Nephron progenitor cell (in vitro differentiated cells): ENCODE results near the gene UNC93B1.

ENCODE experiments used
- DNase-seq: peaks from one replicate; pipeline ENCODE4 v3.0.0; 2021
- H3K27ac Mint-ChIP-seq: 2 replicates; pipeline ENCODE4 v1.8.0; 2021; ENCODE audit warnings: mild to moderate bottlenecking, moderate library complexity, mixed read lengths
- H3K27me3 Mint-ChIP-seq: 2 replicates; pipeline ENCODE4 v1.8.0; 2021; ENCODE audit warnings: mild to moderate bottlenecking, low read depth, mixed read lengths; ENCODE audit not compliant: poor library complexity
- H3K36me3 Mint-ChIP-seq: 2 replicates; pipeline ENCODE4 v1.8.0; 2021; ENCODE audit warnings: low read depth, mixed read lengths
- H3K4me1 Mint-ChIP-seq: 2 replicates; pipeline ENCODE4 v1.8.0; 2021; ENCODE audit warnings: mixed read lengths
- H3K4me3 Mint-ChIP-seq: 2 replicates; pipeline ENCODE4 v1.8.0; 2021; ENCODE audit warnings: mild to moderate bottlenecking, moderate library complexity, mixed read lengths
- H3K9me3 Mint-ChIP-seq: 2 replicates; pipeline ENCODE4 v1.8.0; 2021; ENCODE audit warnings: mild to moderate bottlenecking, moderate library complexity, mixed read lengths
- TF ChIP-seq, protein P1 (sequence below): fragments of 200-600 bp; sonication (generic); IDR thresholded peaks from 2 replicates; pipeline ENCODE4 v1.5.0; 2021; ENCODE audit warnings: antibody characterized with exemption

The UNC93B1 gene

DNA sequence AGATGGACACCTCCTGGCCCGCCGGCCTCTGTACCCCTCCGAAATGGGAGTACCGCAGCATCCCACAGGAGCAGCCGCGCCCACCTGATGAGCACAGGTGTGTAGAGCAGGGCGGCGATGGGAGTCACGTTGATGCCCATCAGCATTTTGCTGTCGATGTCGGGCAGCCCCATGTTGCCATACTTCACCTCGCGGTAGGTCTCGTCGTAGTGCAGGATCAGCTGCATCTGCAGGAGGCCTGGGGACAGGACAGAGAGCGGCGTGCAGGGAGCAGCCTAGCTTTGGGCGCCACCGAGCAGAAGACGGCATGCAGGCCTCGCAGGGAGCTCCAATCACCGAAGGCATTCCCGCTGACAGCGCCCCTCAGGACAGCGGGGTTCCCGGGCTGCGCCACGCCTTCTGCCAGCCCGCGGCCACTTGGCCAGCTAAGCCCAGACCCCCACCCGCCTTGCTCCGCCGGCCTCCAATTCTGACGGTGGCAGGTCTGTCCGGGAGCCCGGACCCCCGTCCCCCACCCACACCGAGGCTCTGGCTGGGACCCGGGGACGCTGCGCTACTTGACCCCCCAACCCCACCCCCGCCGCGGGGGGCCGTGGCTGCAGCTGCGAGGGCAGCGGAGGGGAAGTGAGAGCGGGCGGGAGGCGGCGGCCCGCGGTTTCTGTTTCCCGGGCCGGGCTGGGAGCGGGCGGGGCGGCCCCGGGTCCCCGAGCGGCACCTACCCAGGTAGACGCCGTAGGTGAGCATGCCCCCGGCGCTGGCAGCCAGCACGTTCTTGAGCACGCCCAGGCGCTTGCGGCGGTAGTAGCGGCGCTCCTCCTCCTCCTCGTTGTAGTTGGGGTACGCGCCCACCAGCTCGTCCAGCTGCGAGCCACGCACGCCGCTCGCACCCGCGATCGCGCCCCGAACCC lies 705 bp downstream of the UNC93B1 start:
- Mint-ChIP-seq H3K27ac (no peak overlapping the region), H3K9me3 (no peaks in the 10 kb centered on the region), H3K27me3 (peaks cover 66% of the 10 kb centered on the region), H3K36me3 (no peaks in the 10 kb centered on the region), H3K4me3 (peak overlapping the region; percentile 81), H3K4me1 (peaks cover 15% of the 10 kb centered on the region)
- peak; percentile 55 for DNase-seq
- TF ChIP-seq, protein P1, sequence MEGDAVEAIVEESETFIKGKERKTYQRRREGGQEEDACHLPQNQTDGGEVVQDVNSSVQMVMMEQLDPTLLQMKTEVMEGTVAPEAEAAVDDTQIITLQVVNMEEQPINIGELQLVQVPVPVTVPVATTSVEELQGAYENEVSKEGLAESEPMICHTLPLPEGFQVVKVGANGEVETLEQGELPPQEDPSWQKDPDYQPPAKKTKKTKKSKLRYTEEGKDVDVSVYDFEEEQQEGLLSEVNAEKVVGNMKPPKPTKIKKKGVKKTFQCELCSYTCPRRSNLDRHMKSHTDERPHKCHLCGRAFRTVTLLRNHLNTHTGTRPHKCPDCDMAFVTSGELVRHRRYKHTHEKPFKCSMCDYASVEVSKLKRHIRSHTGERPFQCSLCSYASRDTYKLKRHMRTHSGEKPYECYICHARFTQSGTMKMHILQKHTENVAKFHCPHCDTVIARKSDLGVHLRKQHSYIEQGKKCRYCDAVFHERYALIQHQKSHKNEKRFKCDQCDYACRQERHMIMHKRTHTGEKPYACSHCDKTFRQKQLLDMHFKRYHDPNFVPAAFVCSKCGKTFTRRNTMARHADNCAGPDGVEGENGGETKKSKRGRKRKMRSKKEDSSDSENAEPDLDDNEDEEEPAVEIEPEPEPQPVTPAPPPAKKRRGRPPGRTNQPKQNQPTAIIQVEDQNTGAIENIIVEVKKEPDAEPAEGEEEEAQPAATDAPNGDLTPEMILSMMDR = no peak

DNA sequence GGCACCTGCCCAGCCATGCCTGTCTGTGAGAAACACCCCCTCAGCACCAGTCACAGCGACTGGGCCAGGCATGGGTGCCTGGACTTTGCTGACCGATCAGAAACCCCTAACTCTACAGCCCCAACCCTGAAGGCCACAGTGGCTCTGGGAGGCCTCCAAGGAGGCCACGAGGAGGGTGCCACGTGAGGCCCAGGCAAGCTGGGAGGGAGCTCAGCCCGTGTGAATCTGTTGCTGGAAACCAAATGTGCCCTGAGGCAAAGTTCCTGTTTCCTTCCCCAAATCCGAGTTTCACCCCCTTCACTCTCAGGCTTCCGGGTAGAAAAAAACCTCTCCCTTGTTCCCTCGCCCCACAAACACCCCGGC lies 1.3 kb downstream of the UNC93B1 start:
- TF ChIP-seq, protein P1 = no peak
- Mint-ChIP-seq H3K4me3 (peak overlapping the region; percentile 81), H3K4me1 (peaks cover 16% of the 10 kb centered on the region), H3K9me3 (no peaks in the 10 kb centered on the region), H3K27ac (no peak overlapping the region), H3K27me3 (peaks cover 66% of the 10 kb centered on the region), H3K36me3 (no peaks in the 10 kb centered on the region)
- DNase-seq = no peak

DNA sequence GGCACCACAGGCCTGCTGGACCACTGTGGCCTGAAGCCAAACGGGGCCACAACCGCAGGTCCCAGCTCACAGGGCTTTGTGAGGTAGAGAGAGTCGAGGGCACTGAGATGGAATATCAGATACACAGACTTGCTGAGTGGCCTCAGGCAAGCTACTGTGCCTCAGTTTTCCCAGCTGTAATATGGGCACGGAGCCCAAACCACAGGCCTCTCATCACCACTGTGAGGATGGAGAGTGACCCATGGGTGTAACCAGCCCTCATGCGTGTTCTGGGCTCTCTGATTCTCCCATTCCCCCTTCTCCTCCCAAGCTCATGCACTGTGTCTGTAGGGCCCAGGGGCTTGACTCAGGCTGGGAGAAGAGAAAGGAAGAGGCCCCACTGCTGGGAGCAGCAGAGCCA lies 4.2 kb downstream of the UNC93B1 start:
- no peak for DNase-seq
- TF ChIP-seq, protein P1 = no peak
- H3K4me1 Mint-ChIP-seq = peaks cover 21% of the 10 kb centered on the region
- peaks cover 53% of the 10 kb centered on the region for H3K27me3 Mint-ChIP-seq
- H3K4me3 Mint-ChIP-seq = no peak overlapping the region
- no peaks in the 10 kb centered on the region for H3K36me3 Mint-ChIP-seq
- H3K9me3 Mint-ChIP-seq = no peaks in the 10 kb centered on the region
- H3K27ac Mint-ChIP-seq = no peak overlapping the region

DNA sequence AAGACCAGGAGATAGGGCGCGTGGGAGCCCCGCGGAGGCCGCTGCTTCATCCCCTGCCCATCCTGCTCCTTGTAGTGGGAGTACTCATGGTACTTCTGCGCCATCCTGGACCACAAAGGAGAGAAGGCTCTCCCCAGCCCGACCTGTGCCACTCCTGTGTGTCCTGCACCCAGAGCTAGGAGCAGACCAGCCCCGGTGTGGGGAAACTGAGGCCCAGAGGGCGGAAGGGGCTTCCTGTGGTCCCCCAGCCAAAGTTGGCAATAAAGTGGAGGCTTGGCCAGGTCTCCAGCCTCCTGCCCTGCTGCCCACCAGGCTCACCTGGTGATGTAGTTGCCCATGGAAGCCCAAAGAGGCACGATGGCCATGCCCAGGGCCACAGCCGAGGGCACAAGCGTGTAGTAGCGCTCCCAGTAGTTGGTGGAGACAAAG lies 4.7 kb downstream of the UNC93B1 start:
- no peak overlapping the region for H3K27ac Mint-ChIP-seq

DNA sequence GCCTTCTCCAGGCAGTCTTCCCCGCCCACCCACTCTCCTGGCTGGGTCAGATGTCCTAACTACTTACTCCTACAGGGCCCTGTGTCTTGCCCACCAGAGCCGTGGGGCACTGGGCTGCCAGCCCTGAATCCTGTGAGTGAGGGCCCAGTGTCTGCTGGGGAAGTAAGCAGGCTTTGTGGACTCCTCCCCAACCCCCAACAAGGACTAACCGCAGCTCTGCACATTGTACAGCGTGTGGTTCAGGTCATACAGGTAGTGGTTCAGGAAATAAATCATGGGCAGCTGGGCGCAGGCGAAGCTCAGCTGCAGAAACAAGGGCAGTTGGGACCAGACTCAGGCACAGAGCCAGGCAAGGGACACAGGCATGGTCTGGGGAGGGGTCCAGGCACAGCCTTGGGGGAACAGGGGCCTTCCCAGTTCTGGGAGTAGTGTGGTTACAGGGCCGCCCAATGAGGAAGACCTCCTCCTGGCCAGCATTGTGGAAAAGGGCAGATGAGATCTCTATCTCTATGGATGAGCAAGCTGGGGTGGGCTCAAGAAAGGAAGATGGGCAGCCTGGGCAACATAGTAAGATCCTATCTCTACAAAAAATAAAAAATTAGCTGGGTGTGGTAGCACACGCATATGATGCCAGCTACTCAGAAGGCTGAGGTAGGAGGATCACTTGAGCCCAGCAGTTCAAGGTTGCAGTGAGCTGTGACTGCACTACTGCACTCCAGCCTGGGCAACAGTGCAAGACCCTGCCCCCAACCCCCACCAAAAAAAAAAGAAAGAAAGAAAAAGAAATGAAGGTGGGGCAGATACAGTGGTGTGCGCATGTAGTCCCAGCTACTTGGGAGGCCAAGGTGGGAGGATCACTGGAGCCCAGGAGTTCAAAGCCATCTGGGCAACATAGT lies 5.5 kb downstream of the UNC93B1 start:
- Mint-ChIP-seq H3K9me3 (no peaks in the 10 kb centered on the region), H3K27ac (no peak overlapping the region), H3K27me3 (peaks cover 57% of the 10 kb centered on the region), H3K4me3 (no peak overlapping the region), H3K36me3 (no peaks in the 10 kb centered on the region), H3K4me1 (peaks cover 19% of the 10 kb centered on the region)
- no peak for DNase-seq
- TF ChIP-seq, protein P1 = no peak

More for the DNA sequence above, 4.7 kb downstream of the UNC93B1 start:
- Mint-ChIP-seq H3K9me3 (no peaks in the 10 kb centered on the region), H3K4me1 (peaks cover 19% of the 10 kb centered on the region), H3K36me3 (no peaks in the 10 kb centered on the region), H3K27me3 (peaks cover 53% of the 10 kb centered on the region), H3K4me3 (no peak overlapping the region)
- TF ChIP-seq, protein P1 = no peak
- no peak for DNase-seq
